Activated naive CD8-positive, alpha-beta T cell treated with anti-CD3 and anti-CD28 coated beads, Interleukin-2, amount 10 ng/mL, durations not matched to agents 7 days and 5 days (primary cell): Measurements from ENCODE around the gene UCP2. TPM values are rescaled to one million over a fixed set of nuclear protein-coding genes. Genes with fewer than 3 reads are reported as not detected.

Source experiments
- ATAC-seq: fragments of 150-1000 bp; cut with Tn5 transposase; one replicate; pipeline ENCODE4 v1.10.0; 2021; ENCODE audit warnings: low read depth, moderate library complexity
- POLR2A ChIA-PET: fragments of 350-600 bp; sonication (Branson Sonifier 250); formaldehyde crosslinking; loops from one replicate; lab custom pipeline; 2021; ENCODE audit warnings: antibody characterized with exemption; lab: Charles Lee
- DNase-seq: peaks from one replicate; pipeline ENCODE4 v3.0.0; 2021
- H3K27ac Mint-ChIP-seq: one replicate; pipeline ENCODE4 v1.8.0; 2022; ENCODE audit warnings: mild to moderate bottlenecking, mixed read lengths
- H3K27me3 Mint-ChIP-seq: one replicate; pipeline ENCODE4 v1.8.0; 2022; ENCODE audit warnings: mild to moderate bottlenecking, moderate library complexity, mixed read lengths
- H3K36me3 Mint-ChIP-seq: one replicate; pipeline ENCODE4 v1.8.0; 2021; ENCODE audit warnings: mild to moderate bottlenecking, mixed read lengths
- H3K4me1 Mint-ChIP-seq: one replicate; pipeline ENCODE4 v1.8.0; 2021; ENCODE audit warnings: mixed read lengths
- H3K4me3 Mint-ChIP-seq: one replicate; pipeline ENCODE4 v1.8.0; 2022; ENCODE audit warnings: mild to moderate bottlenecking, moderate library complexity, mixed read lengths
- H3K9me3 Mint-ChIP-seq: one replicate; pipeline ENCODE4 v1.8.0; 2021; ENCODE audit warnings: mixed read lengths
- total RNA-seq, 2 experiments: library from RNA; stranded (reverse); gene quantifications; one replicate each; pipeline ENCODE4 v1.2.3, GENCODE V29; 2021

The UCP2 gene
- total RNA-seq, 2 experiments from 2014 or later, result 267 TPM

- Mint-ChIP-seq H3K36me3 (peaks cover 23% of the 10 kb centered on the region), H3K27ac (no peak overlapping the region)
Observed at GRCh38 chr11:74017631-74018030, 35.0 kb upstream of the UCP2 start.

GRCh38 chr11:74015919-74016684, 33.5 kb upstream of the UCP2 start:
- peaks cover 30% of the 10 kb centered on the region for H3K4me1 Mint-ChIP-seq
- ATAC-seq (no peak), DNase-seq (no peak)
- peak overlapping the region; percentile 37 for H3K27ac Mint-ChIP-seq
- H3K36me3 Mint-ChIP-seq, result peaks cover 31% of the 10 kb centered on the region
- no peaks in the 10 kb centered on the region for H3K27me3 Mint-ChIP-seq
- no peaks in the 10 kb centered on the region for H3K9me3 Mint-ChIP-seq
- POLR2A ChIA-PET, result interaction anchor here (1.1 to 2.0 kb wide), 3 partner anchors 11 to 155 kb away, joined by 4 to 5 read pairs (median 4); partner anchors contain the start of genes C2CD3, PPME1 and UCP2
- H3K4me3 Mint-ChIP-seq, result no peak overlapping the region

More at GRCh38 chr11:74017631-74018030, 35.0 kb upstream of the UCP2 start:
- POLR2A ChIA-PET, result interaction anchor here (1.0 to 2.5 kb wide), 3 partner anchors 12 to 37 kb away, joined by 3 to 8 read pairs (median 5); partner anchors contain the start of gene UCP2
- peaks cover 17% of the 10 kb centered on the region for H3K4me1 Mint-ChIP-seq
- no peaks in the 10 kb centered on the region for H3K27me3 Mint-ChIP-seq
- ATAC-seq, result no peak
- no peak for DNase-seq
- H3K9me3 Mint-ChIP-seq, result no peaks in the 10 kb centered on the region
- no peak overlapping the region for H3K4me3 Mint-ChIP-seq

- H3K4me1 Mint-ChIP-seq, result peaks cover 42% of the 10 kb centered on the region
- no peaks in the 10 kb centered on the region for H3K27me3 Mint-ChIP-seq
- H3K27ac Mint-ChIP-seq, result no peak overlapping the region
- POLR2A ChIA-PET, result interaction anchor here (1.6 to 2.3 kb wide), 4 partner anchors 9 to 156 kb away, joined by 4 to 11 read pairs (median 6); partner anchors contain the start of genes C2CD3, PPME1 and UCP2
- ATAC-seq (no peak), DNase-seq (no peak)
- peaks cover 37% of the 10 kb centered on the region for H3K36me3 Mint-ChIP-seq
- H3K4me3 Mint-ChIP-seq, result no peak overlapping the region
- no peaks in the 10 kb centered on the region for H3K9me3 Mint-ChIP-seq
Observed at GRCh38 chr11:74014880-74015279, 32.2 kb upstream of the UCP2 start.

- ATAC-seq (no peak), DNase-seq (no peak)
- Mint-ChIP-seq H3K27me3 (no peaks in the 10 kb centered on the region), H3K9me3 (no peaks in the 10 kb centered on the region), H3K4me3 (no peak overlapping the region), H3K4me1 (peaks cover 49% of the 10 kb centered on the region), H3K27ac (no peak overlapping the region), H3K36me3 (peaks cover 37% of the 10 kb centered on the region)
- POLR2A ChIA-PET, result interaction anchor here (0.6 to 1.6 kb wide), 3 partner anchors 16 to 32 kb away, joined by 3 to 7 read pairs (median 4); partner anchors contain the start of gene UCP2
Observed at GRCh38 chr11:74013141-74013540, 30.5 kb upstream of the UCP2 start.

GRCh38 chr11:74012074-74012809, 29.6 kb upstream of the UCP2 start:
- H3K9me3 Mint-ChIP-seq, result no peaks in the 10 kb centered on the region
- H3K4me1 Mint-ChIP-seq, result peaks cover 49% of the 10 kb centered on the region
- POLR2A ChIA-PET, result interaction anchor here (0.6 to 1.9 kb wide), 7 partner anchors 8 to 115 kb away, joined by 3 to 9 read pairs (median 4); partner anchors contain the start of gene UCP2
- H3K4me3 Mint-ChIP-seq, result no peak overlapping the region
- H3K36me3 Mint-ChIP-seq, result peaks cover 36% of the 10 kb centered on the region
- ATAC-seq, result no peak
- H3K27ac Mint-ChIP-seq, result peak overlapping the region; percentile 81
- DNase-seq, result no peak
- H3K27me3 Mint-ChIP-seq, result no peaks in the 10 kb centered on the region

- Mint-ChIP-seq H3K36me3 (peaks cover 29% of the 10 kb centered on the region), H3K4me1 (peaks cover 51% of the 10 kb centered on the region), H3K27me3 (no peaks in the 10 kb centered on the region), H3K4me3 (peak overlapping the region; percentile 2), H3K9me3 (no peaks in the 10 kb centered on the region), H3K27ac (peak overlapping the region; percentile 81)
- peak; percentile 61 for ATAC-seq
- POLR2A ChIA-PET, result interaction anchor here (0.6 to 1.9 kb wide), 6 partner anchors 9 to 116 kb away, joined by 3 to 9 read pairs (median 4); partner anchors contain the start of gene UCP2
- DNase-seq, result no peak
Observed at GRCh38 chr11:74011360-74012073, 28.9 kb upstream of the UCP2 start.

GRCh38 chr11:74010306-74011300, 28.0 kb upstream of the UCP2 start:
- no peak for DNase-seq
- H3K27me3 Mint-ChIP-seq, result no peaks in the 10 kb centered on the region
- H3K27ac Mint-ChIP-seq, result peak overlapping the region; percentile 81
- no peak overlapping the region for H3K4me3 Mint-ChIP-seq
- H3K36me3 Mint-ChIP-seq, result peaks cover 21% of the 10 kb centered on the region
- POLR2A ChIA-PET, result interaction anchor here (0.6 to 1.9 kb wide), 3 partner anchors 28 to 37 kb away, joined by 3 to 9 read pairs (median 6); partner anchors contain the start of gene UCP2
- no peaks in the 10 kb centered on the region for H3K9me3 Mint-ChIP-seq
- no peak for ATAC-seq
- peaks cover 49% of the 10 kb centered on the region for H3K4me1 Mint-ChIP-seq

- Mint-ChIP-seq H3K9me3 (no peaks in the 10 kb centered on the region), H3K27me3 (no peaks in the 10 kb centered on the region), H3K4me1 (peaks cover 53% of the 10 kb centered on the region), H3K4me3 (no peak overlapping the region), H3K27ac (peak overlapping the region; percentile 0), H3K36me3 (peaks cover 16% of the 10 kb centered on the region)
- DNase-seq, result no peak
- no peak for ATAC-seq
- POLR2A ChIA-PET, result interaction anchor here (1.3 to 3.0 kb wide), 4 partner anchors 12 to 27 kb away, joined by 4 to 22 read pairs (median 12); partner anchors contain the start of gene UCP2
Observed at GRCh38 chr11:74009675-74010305, 27.1 kb upstream of the UCP2 start.

- Mint-ChIP-seq H3K4me1 (peaks cover 54% of the 10 kb centered on the region), H3K9me3 (no peaks in the 10 kb centered on the region), H3K36me3 (peaks cover 16% of the 10 kb centered on the region), H3K27me3 (no peaks in the 10 kb centered on the region), H3K4me3 (no peak overlapping the region), H3K27ac (no peak overlapping the region)
- POLR2A ChIA-PET, result interaction anchor here (1.7 to 3.0 kb wide), 5 partner anchors 11 to 29 kb away, joined by 4 to 22 read pairs (median 11); partner anchors contain the start of gene UCP2
- DNase-seq (no peak), ATAC-seq (no peak)
Observed at GRCh38 chr11:74009230-74009547, 26.5 kb upstream of the UCP2 start.

- DNase-seq, result no peak
- H3K27me3 Mint-ChIP-seq, result no peaks in the 10 kb centered on the region
- ATAC-seq, result no peak
- no peaks in the 10 kb centered on the region for H3K9me3 Mint-ChIP-seq
- H3K4me1 Mint-ChIP-seq, result peaks cover 58% of the 10 kb centered on the region
- peaks cover 20% of the 10 kb centered on the region for H3K36me3 Mint-ChIP-seq
- peak within 1 kb of the TSS; percentile 82 for H3K27ac Mint-ChIP-seq
- POLR2A ChIA-PET, result interaction anchor here (1.7 to 3.0 kb wide), 6 partner anchors 11 to 30 kb away, joined by 4 to 22 read pairs (median 8); partner anchors contain the start of gene UCP2
- peak within 1 kb of the TSS; percentile 34 for H3K4me3 Mint-ChIP-seq
Observed at GRCh38 chr11:74008373-74009229, 26.0 kb upstream of the UCP2 start, which contains the start of gene UCP3. UCP3 (minus strand) TSS chr11:74009085; CDS start chr11:74007042, 2,043 bp downstream.
